GM19328 (cell line): ENCODE data around the gene ZFHX3.

Source experiments
- ATAC-seq: cut with Tn5 transposase; IDR thresholded peaks from one replicate; pipeline ENCODE4 v1.9.1; 2021; ENCODE audit warnings: mild to moderate bottlenecking, moderate library complexity; ENCODE audit not compliant: unreplicated experiment

The ZFHX3 gene

GRCh38 chr16:72837846-72838585, 209.9 kb downstream of the ZFHX3 start:
- ATAC-seq: no peak

GRCh38 chr16:72836985-72837384, 210.9 kb downstream of the ZFHX3 start:
- ATAC-seq: no peak

- no peak for ATAC-seq
Measured at GRCh38 chr16:72836181-72836580, 211.7 kb downstream of the ZFHX3 start.

- no peak for ATAC-seq
Measured at GRCh38 chr16:72835086-72835485, 212.8 kb downstream of the ZFHX3 start.

GRCh38 chr16:72834499-72834898, 213.4 kb downstream of the ZFHX3 start:
- no peak for ATAC-seq

GRCh38 chr16:72833969-72834368, 214.0 kb downstream of the ZFHX3 start:
- no peak for ATAC-seq

GRCh38 chr16:72833482-72833881, 214.4 kb downstream of the ZFHX3 start:
- no peak for ATAC-seq

- no peak for ATAC-seq
Measured at GRCh38 chr16:72832621-72833248, 215.2 kb downstream of the ZFHX3 start.

GRCh38 chr16:72829846-72830775, 217.8 kb downstream of the ZFHX3 start:
- no peak for ATAC-seq

GRCh38 chr16:72827866-72828265, 220.1 kb downstream of the ZFHX3 start:
- no peak for ATAC-seq

GRCh38 chr16:72825912-72826621, 221.9 kb downstream of the ZFHX3 start:
- ATAC-seq: no peak

- no peak for ATAC-seq
Measured at GRCh38 chr16:72824761-72825160, 223.2 kb downstream of the ZFHX3 start.

GRCh38 chr16:72824027-72824426, 223.9 kb downstream of the ZFHX3 start:
- ATAC-seq: no peak

GRCh38 chr16:72821185-72821950, 226.6 kb downstream of the ZFHX3 start:
- ATAC-seq: no peak

- no peak for ATAC-seq
Measured at GRCh38 chr16:72819345-72819744, 228.6 kb downstream of the ZFHX3 start.

GRCh38 chr16:72818236-72818845, 229.6 kb downstream of the ZFHX3 start:
- no peak for ATAC-seq

GRCh38 chr16:72815348-72816318, 232.3 kb downstream of the ZFHX3 start:
- peak; percentile 69 for ATAC-seq

GRCh38 chr16:72814226-72814625, 233.7 kb downstream of the ZFHX3 start:
- no peak for ATAC-seq

- no peak for ATAC-seq
Measured at GRCh38 chr16:72812672-72813071, 235.3 kb downstream of the ZFHX3 start.
